H4 (cell line): ENCODE results near the gene ROBO4. TPM values are rescaled to one million over a fixed set of nuclear protein-coding genes. Genes with fewer than 3 reads are reported as not detected.

Experiments
- DNase-seq: peaks from one replicate; pipeline ENCODE4 v3.0.0-alpha.2; 2015; ENCODE audit warnings: low spot score
- total RNA-seq: library from RNA; depleted of rRNA; stranded (reverse); fragments of >200 nt; shearing (Covaris generic); gene quantifications from 2 replicates; pipeline ENCODE4 v1.2.3, GENCODE V29; 2014

The ROBO4 gene
- total RNA-seq, 1 experiment from 2014 or later: 0.06 TPM

- DNase-seq: no peak
These were observed 22.2 kb upstream of the ROBO4 start for GRCh38 chr11:124919898-124920297.

GRCh38 chr11:124918950-124919349, 21.3 kb upstream of the ROBO4 start, which contains the start of gene HEPN1:
Gene HEPN1 (plus strand): TSS chr11:124919250.
- no peak for DNase-seq

GRCh38 chr11:124917115-124917637, 19.5 kb upstream of the ROBO4 start:
- DNase-seq: peak; percentile 48

GRCh38 chr11:124916370-124916710, 18.7 kb upstream of the ROBO4 start:
- no peak for DNase-seq

- DNase-seq: no peak
These were observed 18.1 kb upstream of the ROBO4 start for GRCh38 chr11:124915541-124916369.

GRCh38 chr11:124902616-124903015, 5.0 kb upstream of the ROBO4 start:
- DNase-seq: no peak

- DNase-seq: peak; percentile 56
These were observed 2.8 kb upstream of the ROBO4 start for GRCh38 chr11:124900464-124900863.

- no peak for DNase-seq
These were observed 1.9 kb upstream of the ROBO4 start for GRCh38 chr11:124899383-124900145.

GRCh38 chr11:124898711-124899110, 1.0 kb upstream of the ROBO4 start:
- peak; percentile 59 for DNase-seq

GRCh38 chr11:124898263-124898680, 607 bp upstream of the ROBO4 start:
- peak; percentile 90 for DNase-seq

GRCh38 chr11:124896821-124897391, 759 bp downstream of the ROBO4 start:
- no peak for DNase-seq

- no peak for DNase-seq
These were observed 1.5 kb downstream of the ROBO4 start for GRCh38 chr11:124896071-124896750.

- no peak for DNase-seq
These were observed 2.1 kb downstream of the ROBO4 start for GRCh38 chr11:124895471-124895971.

- no peak for DNase-seq
These were observed 2.8 kb downstream of the ROBO4 start for GRCh38 chr11:124894606-124895430.

GRCh38 chr11:124893781-124894401, 3.8 kb downstream of the ROBO4 start:
- DNase-seq: no peak

GRCh38 chr11:124892750-124893454, 4.8 kb downstream of the ROBO4 start:
- DNase-seq: no peak

- no peak for DNase-seq
These were observed 5.5 kb downstream of the ROBO4 start for GRCh38 chr11:124892146-124892545.

- no peak for DNase-seq
These were observed 6.2 kb downstream of the ROBO4 start for GRCh38 chr11:124891373-124891861.

- no peak for DNase-seq
These were observed 6.8 kb downstream of the ROBO4 start for GRCh38 chr11:124890683-124891372.
